Vagina (tissue), 2 donors: Measurements from ENCODE around the gene SERPINA3. TPM values are rescaled to one million over a fixed set of nuclear protein-coding genes. Genes with fewer than 3 reads are reported as not detected.

Source experiments
- DNase-seq, 2 donors: peaks; one replicate each; pipeline ENCODE4 v3.0.0-alpha.2; 2017; ENCODE audit errors: extremely low spot score in 2 of 2
- H3K27ac ChIP-seq: fragments of 200-600 bp; sonication (generic); one replicate; pipeline ENCODE4 v1.5.1; 2019
- H3K27me3 ChIP-seq: fragments of 200-600 bp; sonication (generic); one replicate; pipeline ENCODE4 v1.5.1; 2019
- H3K36me3 ChIP-seq, 2 donors: fragments of 200-600 bp; sonication (generic); one replicate each; pipeline ENCODE4 v1.5.1; 2017 to 2019
- H3K4me1 ChIP-seq: fragments of 200-600 bp; sonication (generic); one replicate; pipeline ENCODE4 v1.5.1; 2019
- H3K4me3 ChIP-seq, 2 donors: fragments of 200-600 bp; sonication (generic); 1 replicate in 1 of 2; 2 replicates in 1 of 2; pipeline ENCODE4 v1.5.1; 2016 to 2019
- H3K9me3 ChIP-seq: fragments of 200-600 bp; sonication (generic); one replicate; pipeline ENCODE4 v1.5.1; 2019
- CTCF ChIP-seq, 3 experiments: fragments of 450-650 bp in 2 of 3; fragments of 200-600 bp in 1 of 3; sonication (generic) in 1 of 3; IDR thresholded peaks; one replicate each; pipeline ENCODE4 v1.5.1; 2017 to 2019; ENCODE audit warnings: antibody characterized with exemption in 3 of 3, mild to moderate bottlenecking in 2 of 3, moderate library complexity in 2 of 3
- POLR2A ChIP-seq, 2 donors: fragments of 450-650 bp; IDR thresholded peaks; one replicate each; pipeline ENCODE4 v1.6.1; 2017; ENCODE audit warnings: antibody characterized with exemption in 2 of 2, mild to moderate bottlenecking in 2 of 2, moderate library complexity in 2 of 2
- POLR2AphosphoS5 ChIP-seq, 2 donors: sonication (generic); formaldehyde crosslinking; IDR thresholded peaks; one replicate each; pipeline ENCODE4 v1.9.0; 2017; ENCODE audit warnings: antibody characterized with exemption in 2 of 2, mild to moderate bottlenecking in 2 of 2, low read depth in 1 of 2; ENCODE audit not compliant: insufficient read depth in 1 of 2
- intact Hi-C: fragments of 100-400 bp; cut with DNase I; formaldehyde crosslinking; loops from one replicate; pipeline ENCODE4 v1.15.1; 2023
- total RNA-seq: library from RNA; depleted of rRNA; stranded (reverse); fragments of >200 nt; gene quantifications from one replicate; pipeline ENCODE4 v1.2.3, GENCODE V29; 2016

Gene SERPINA3
- total RNA-seq, 1 donor from 2014 or later, result 328 TPM

- H3K27ac ChIP-seq, result no peak overlapping the region
- TF ChIP-seq POLR2A (IDR thresholded peaks at IDR 0.05) (no peak), CTCF (IDR thresholded peaks at IDR 0.05) (no peak), POLR2AphosphoS5 (IDR thresholded peaks at IDR 0.05; ENCODE audit: insufficient read depth in 1 of 2, low read depth in 1 of 2) (no peak)
- no peak for DNase-seq
- no peaks in the 10 kb centered on the region for H3K36me3 ChIP-seq
- peaks cover 24% of the 10 kb centered on the region for H3K4me1 ChIP-seq
- intact Hi-C loops, result no loop called here
- H3K9me3 ChIP-seq, result no peaks in the 10 kb centered on the region
- no peaks in the 10 kb centered on the region for H3K27me3 ChIP-seq
- H3K4me3 ChIP-seq, result no peak overlapping the region
Measured at GRCh38 chr14:94615823-94616570, 3.8 kb downstream of the SERPINA3 start.

GRCh38 chr14:94617366-94617941 lies 5.3 kb downstream of the SERPINA3 start:
- H3K27ac ChIP-seq, result no peak overlapping the region
- H3K27me3 ChIP-seq, result no peaks in the 10 kb centered on the region
- H3K9me3 ChIP-seq, result no peaks in the 10 kb centered on the region
- no peak for TF ChIP-seq CTCF (IDR thresholded peaks at IDR 0.05)
- no peak for TF ChIP-seq POLR2AphosphoS5 (IDR thresholded peaks at IDR 0.05; ENCODE audit: insufficient read depth in 1 of 2, low read depth in 1 of 2)
- no peak for TF ChIP-seq POLR2A (IDR thresholded peaks at IDR 0.05)
- peaks cover 12% of the 10 kb centered on the region for H3K4me1 ChIP-seq
- H3K36me3 ChIP-seq, result no peaks in the 10 kb centered on the region
- intact Hi-C loops, result no loop called here
- no peak for DNase-seq
- no peak overlapping the region for H3K4me3 ChIP-seq

- no peak for DNase-seq
- intact Hi-C loops, result no loop called here
- no peaks in the 10 kb centered on the region for H3K27me3 ChIP-seq
- TF ChIP-seq POLR2AphosphoS5 (IDR thresholded peaks at IDR 0.05; ENCODE audit: insufficient read depth in 1 of 2, low read depth in 1 of 2) (no peak), POLR2A (IDR thresholded peaks at IDR 0.05) (no peak), CTCF (IDR thresholded peaks at IDR 0.05) (no peak)
- no peaks in the 10 kb centered on the region for H3K36me3 ChIP-seq
- H3K4me1 ChIP-seq, result peaks cover 6% of the 10 kb centered on the region
- no peaks in the 10 kb centered on the region for H3K9me3 ChIP-seq
- no peak overlapping the region for H3K27ac ChIP-seq
- H3K4me3 ChIP-seq, result no peak overlapping the region
Measured at GRCh38 chr14:94617988-94618822, 6.0 kb downstream of the SERPINA3 start.

GRCh38 chr14:94619297-94619696 lies 7.1 kb downstream of the SERPINA3 start:
- H3K36me3 ChIP-seq, result no peaks in the 10 kb centered on the region
- H3K4me1 ChIP-seq, result no peaks in the 10 kb centered on the region
- no peaks in the 10 kb centered on the region for H3K27me3 ChIP-seq
- TF ChIP-seq POLR2A (IDR thresholded peaks at IDR 0.05) (no peak), CTCF (IDR thresholded peaks at IDR 0.05) (no peak), POLR2AphosphoS5 (IDR thresholded peaks at IDR 0.05; ENCODE audit: insufficient read depth in 1 of 2, low read depth in 1 of 2) (no peak)
- no peaks in the 10 kb centered on the region for H3K9me3 ChIP-seq
- H3K4me3 ChIP-seq, result no peak overlapping the region
- H3K27ac ChIP-seq, result no peak overlapping the region
- no peak for DNase-seq
- intact Hi-C loops, result no loop called here
